NCI-H128 (cell line): ENCODE measurements around the gene FREM2.

Experiments
- DNase-seq: peaks from one replicate; lab custom pipeline; 2025; ENCODE audit not compliant: unreplicated experiment; lab: John Stamatoyannopoulos, UW

Gene FREM2

GRCh38 chr13:38686577-38687245 is at the start of gene FREM2:
Gene FREM2 (plus strand): TSS chr13:38687077. CDS start chr13:38687345, 268 bp downstream.
- peak; percentile 78 for DNase-seq

DNA sequence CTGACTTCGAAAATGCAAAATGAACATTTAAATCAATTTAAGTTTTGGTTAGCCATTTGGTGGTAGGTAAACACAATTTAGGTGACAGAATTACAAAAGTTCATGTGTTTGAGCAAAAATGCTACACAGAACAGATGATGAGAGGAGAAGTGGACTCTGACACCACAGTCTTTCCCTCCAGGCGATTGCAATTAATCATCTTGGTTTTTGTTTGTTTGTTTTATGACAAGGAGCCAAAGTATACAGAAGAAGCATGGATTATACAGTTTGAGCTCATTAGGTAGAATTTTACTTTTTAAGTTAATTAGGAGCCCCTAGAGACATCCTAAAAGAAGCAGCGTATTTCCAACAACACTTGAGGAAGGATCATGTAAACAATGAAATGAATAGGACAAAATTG is 49.3 kb upstream of the FREM2 start:
- DNase-seq, result no peak

- no peak for DNase-seq
Measured at GRCh38 chr13:38641164-38641948, 45.5 kb upstream of the FREM2 start.

DNA sequence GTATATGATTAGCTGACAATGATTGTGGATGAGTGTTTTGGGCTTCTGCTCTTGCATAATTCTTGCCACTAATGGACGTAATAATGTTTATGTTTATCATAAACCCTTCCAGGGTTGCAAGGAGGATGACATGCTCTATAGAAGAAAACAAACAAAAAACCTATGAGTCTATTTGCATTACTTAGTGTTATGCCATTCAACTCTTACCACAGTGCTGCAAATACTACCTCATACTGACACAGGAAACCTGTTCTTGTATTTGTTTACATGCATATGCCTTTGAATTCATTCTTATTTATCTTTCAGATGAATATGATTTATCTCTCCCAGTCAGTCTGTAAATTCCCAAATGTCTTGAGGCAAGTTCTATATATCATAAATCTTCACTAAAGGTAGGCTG is 39.6 kb upstream of the FREM2 start:
- no peak for DNase-seq

GRCh38 chr13:38648912-38649311 is 38.0 kb upstream of the FREM2 start:
- no peak for DNase-seq

DNA sequence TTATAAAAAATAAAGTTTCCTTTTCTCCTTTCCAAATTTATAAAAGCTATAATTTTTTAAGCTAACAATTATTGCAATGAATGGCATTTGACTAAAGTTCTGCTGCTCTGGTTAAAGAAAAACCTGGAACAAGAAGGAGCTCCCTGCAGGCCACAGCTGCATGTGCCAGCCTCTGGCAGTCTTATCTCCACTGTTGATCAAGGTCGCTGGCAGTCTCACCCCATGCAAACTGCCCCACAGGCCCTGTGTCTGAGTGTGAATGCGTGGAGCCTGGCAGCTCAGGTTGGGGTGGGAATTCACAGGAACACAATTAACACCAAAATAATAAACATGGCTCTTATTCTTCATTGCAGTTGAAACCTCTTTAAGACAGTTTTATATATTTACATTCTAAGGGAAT is 30.2 kb upstream of the FREM2 start:
- no peak for DNase-seq

DNA sequence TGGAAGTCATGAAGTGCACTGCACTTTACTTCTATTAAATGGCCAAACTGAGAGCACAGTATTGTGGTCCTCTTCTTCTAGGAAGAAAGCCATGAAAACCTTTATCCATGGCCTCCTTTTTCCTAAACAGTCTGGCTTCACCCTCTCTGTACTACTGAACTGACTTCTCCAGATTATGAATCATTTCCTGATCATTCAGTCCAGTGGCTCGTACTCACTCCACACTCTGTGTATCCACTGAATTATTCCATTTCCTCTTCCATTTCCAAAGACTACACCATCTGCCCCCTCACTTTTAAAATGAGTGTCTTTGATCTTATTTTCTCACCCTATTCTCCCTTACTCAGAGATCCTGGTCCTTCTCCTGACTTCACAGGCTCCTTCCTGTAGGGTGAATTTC is 29.7 kb upstream of the FREM2 start:
- DNase-seq, result no peak

DNA sequence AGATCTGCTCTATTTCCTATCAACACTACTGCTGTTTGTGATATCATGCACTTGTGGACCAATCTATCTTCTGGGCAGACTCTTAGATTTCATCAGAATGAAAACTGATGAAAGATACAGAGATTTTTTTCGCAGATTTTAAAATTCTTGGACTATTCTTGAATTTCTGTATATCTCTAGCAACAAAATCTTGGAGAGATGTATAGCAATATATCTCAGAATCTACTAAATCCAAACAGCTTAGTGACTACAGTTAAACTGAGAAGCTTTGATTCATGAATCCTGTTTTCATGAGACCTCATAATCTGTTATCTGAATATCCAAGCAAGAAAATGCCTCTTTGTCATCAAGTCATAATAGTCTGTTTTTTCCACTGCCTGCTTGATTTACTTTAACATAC is 28.0 kb upstream of the FREM2 start:
- DNase-seq, result no peak

DNA sequence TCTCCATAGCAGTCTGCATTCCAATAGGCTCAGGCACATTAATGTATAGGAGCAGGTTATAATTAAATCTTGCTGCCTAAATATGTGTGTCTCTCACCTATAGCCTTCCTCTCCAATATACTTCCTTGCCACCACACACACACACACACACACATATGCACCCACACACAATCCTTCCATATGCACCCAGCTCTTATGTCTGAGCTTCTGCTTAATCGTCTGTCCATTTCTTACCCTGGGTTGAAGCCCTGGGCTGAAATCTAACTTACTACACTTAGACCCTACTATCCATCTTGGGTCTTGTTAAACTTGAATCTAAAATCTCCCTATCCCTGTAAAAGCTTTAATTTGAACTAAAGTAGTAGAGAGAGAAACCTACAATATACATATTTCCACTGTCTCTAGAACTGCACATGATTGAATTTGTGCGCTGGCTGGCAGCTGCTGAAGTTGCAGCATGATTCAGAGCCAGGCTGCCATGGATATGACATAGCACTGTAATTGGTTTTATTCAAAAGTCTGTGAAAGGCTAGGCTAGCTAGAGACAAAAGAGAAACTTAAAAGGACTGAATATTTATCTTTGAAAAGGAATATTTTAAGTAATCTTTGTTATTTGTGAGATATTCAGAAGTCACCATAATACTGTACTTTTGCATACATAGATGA is 25.7 kb upstream of the FREM2 start:
- no peak for DNase-seq

DNA sequence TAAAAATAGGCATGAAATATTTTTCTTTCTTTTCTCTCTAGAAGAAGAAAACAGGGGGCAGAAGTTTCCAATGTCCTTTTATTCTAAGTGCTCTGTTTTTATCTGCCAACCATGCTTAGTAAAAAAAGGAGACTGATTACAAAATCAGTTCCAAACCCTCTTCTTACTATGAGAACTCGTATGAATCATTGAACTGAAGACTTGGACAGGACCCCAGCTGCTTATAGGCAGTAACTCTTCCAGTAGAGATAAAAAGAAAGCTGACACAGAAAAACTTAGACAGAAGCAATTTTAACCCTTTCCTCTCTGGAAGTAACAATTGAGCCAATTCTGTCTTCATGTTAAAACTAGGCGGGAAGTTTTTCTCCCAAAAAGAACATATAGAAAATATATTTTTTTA is 24.5 kb upstream of the FREM2 start:
- no peak for DNase-seq

DNA sequence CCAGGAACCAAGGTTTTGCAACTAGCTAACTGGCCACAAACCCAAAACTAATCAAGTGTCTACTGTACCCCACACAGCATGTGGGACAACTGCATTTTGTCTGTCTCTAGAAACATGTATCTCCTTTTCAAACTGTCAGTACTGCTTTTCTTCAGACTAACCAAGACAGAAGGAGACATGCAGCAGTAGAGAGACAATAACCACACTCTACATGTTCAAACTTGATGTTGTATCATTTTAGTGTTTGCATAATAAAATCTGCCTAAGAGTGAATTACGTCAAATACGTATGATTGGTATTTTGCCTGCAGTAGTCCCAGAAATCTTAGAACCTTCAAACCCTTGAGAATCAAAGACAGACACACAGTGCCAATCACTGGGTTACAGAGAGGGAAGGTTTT is 22.0 kb upstream of the FREM2 start:
- no peak for DNase-seq

- DNase-seq, result no peak
Measured at GRCh38 chr13:38667526-38668109, 19.3 kb upstream of the FREM2 start.

- DNase-seq, result no peak
Measured at GRCh38 chr13:38669234-38669964, 17.5 kb upstream of the FREM2 start.

GRCh38 chr13:38670627-38671026 is 16.2 kb upstream of the FREM2 start:
- no peak for DNase-seq

DNA sequence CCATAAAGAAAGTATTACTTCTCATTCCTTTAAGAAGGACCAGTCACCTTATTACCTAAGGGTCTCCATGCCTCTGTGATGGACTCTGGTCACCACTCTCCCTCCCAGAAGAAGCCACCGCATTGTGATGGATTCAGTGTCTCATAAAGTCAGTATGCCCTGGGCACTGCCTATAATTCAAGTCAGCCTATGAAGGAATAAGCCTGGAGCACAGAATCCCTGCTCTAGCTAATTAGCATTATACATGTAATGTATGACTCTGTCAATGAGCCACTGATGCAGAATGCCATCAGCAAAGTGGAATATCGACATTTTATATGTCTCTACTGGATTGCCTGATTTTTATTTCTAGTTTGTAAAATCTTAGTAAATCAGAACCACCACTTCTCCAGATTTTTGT is 14.9 kb upstream of the FREM2 start:
- no peak for DNase-seq

- DNase-seq, result no peak
Measured at GRCh38 chr13:38674208-38674607, 12.7 kb upstream of the FREM2 start.

DNA sequence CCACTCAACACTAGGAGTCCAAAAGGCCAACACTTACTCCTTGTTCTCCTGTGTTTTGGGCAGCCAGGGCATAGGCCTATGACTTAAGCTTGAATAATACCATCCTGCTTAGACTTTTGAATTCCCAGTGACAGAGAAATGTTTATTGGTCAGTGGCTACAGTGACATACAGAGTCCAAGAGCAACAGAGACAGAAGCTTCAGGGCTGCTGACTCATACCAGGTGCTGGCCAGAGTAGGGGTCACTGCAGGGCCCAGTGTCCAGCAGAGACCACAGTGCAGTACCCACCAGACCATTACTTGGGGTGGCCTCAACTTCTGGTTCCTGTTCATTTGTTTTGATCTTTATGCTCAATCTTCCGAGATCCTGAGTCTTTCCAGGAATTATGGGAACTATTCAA is 6.0 kb upstream of the FREM2 start:
- no peak for DNase-seq

- DNase-seq, result no peak
Measured at GRCh38 chr13:38684714-38685113, 2.2 kb upstream of the FREM2 start.

GRCh38 chr13:38685431-38685830 is 1.4 kb upstream of the FREM2 start:
- no peak for DNase-seq

DNA sequence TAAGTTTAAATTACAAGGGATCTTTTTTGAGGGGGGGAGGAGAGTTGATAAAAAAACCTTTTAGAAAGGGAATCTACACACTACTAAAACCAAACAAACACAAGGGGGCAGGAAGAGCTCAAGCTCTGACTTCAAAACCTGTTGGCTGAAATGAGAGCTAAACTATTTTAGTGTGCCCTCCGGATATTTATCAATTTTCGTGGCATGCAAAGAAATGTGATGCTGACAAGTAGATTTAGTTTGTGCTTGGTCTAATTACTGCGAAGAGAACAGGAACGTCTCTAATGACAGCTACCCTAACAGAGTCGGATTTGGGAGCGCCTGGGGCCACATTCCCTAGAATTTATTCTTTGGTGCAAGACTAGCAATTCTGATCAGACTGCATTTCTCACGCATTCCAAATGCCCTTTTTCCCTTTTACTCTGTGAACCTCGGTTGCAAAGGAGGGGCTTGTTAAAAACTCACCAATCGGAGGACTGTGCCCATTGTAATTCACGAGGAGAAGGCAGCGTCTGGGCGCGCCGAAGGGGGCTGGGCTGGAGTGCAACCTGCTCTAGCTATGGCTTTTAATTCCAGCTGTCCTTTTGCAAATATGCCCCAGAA is 802 bp upstream of the FREM2 start:
- DNase-seq, result no peak
